Peyer's patch (tissue), 4 donors: Measurements from ENCODE around the gene RALGPS2.

Experiments used
- CTCF ChIP-seq, 6 experiments: fragments of 450-650 bp in 4 of 6; fragments of 200-600 bp in 2 of 6; sonication (generic) in 1 of 6; IDR thresholded peaks; one replicate each; pipeline ENCODE4 v1.5.1; 2017 to 2019; ENCODE audit warnings: antibody characterized with exemption in 6 of 6, mild to moderate bottlenecking in 3 of 6, moderate library complexity in 1 of 6
- POLR2A ChIP-seq, 2 donors: fragments of 450-650 bp; IDR thresholded peaks; one replicate each; pipeline ENCODE4 v1.5.1; 2017; ENCODE audit warnings: antibody characterized with exemption in 2 of 2, mild to moderate bottlenecking in 2 of 2, moderate library complexity in 2 of 2

- no peak for TF ChIP-seq POLR2A (IDR thresholded peaks at IDR 0.05)
- no peak for TF ChIP-seq CTCF (IDR thresholded peaks at IDR 0.05)
These were observed 14.4 kb downstream of the RALGPS2 start for GRCh38 chr1:178739285-178740045.
